Hepatocyte (in vitro differentiated cells): ENCODE measurements around the gene GPR61. TPM values are rescaled to one million over a fixed set of nuclear protein-coding genes. Genes with fewer than 3 reads are reported as not detected.

ENCODE experiments used
- DNase-seq: peaks from one replicate; pipeline ENCODE4 v3.0.0-alpha.2; 2016; ENCODE audit warnings: low spot score
- H2AFZ ChIP-seq: fragments of 200-600 bp; sonication (generic); 2 replicates; pipeline ENCODE4 v1.6.0; 2016; ENCODE audit warnings: antibody characterized with exemption, mild to moderate bottlenecking
- H3K27ac ChIP-seq: fragments of 200-600 bp; sonication (generic); 2 replicates; pipeline ENCODE4 v1.5.1; 2016; ENCODE audit warnings: mild to moderate bottlenecking
- H3K27me3 ChIP-seq: fragments of 200-600 bp; sonication (generic); 2 replicates; pipeline ENCODE4 v1.6.1; 2016
- H3K36me3 ChIP-seq: fragments of 200-600 bp; sonication (generic); replicated peaks from 2 replicates; pipeline ENCODE4 v1.5.1; 2016; ENCODE audit warnings: low read depth; ENCODE audit not compliant: insufficient read depth
- H3K4me1 ChIP-seq: fragments of 200-600 bp; sonication (generic); 2 replicates; pipeline ENCODE4 v1.5.1; 2016; ENCODE audit warnings: mild to moderate bottlenecking, moderate library complexity; ENCODE audit not compliant: insufficient read depth
- H3K4me2 ChIP-seq: fragments of 200-600 bp; sonication (generic); 2 replicates; pipeline ENCODE4 v1.6.0; 2016
- H3K4me3 ChIP-seq: fragments of 200-600 bp; sonication (generic); 2 replicates; pipeline ENCODE4 v1.5.1; 2016; ENCODE audit warnings: mild to moderate bottlenecking
- H3K79me2 ChIP-seq: fragments of 200-600 bp; sonication (generic); 2 replicates; pipeline ENCODE4 v1.6.0; 2017; ENCODE audit warnings: mild to moderate bottlenecking
- H3K9me2 ChIP-seq: fragments of 200-600 bp; sonication (generic); replicated peaks from 2 replicates; pipeline ENCODE4 v1.6.0; 2017; ENCODE audit warnings: mild to moderate bottlenecking; ENCODE audit not compliant: insufficient read depth
- H3K9me3 ChIP-seq: fragments of 200-600 bp; sonication (generic); 2 replicates; pipeline ENCODE4 v1.5.1; 2016; ENCODE audit warnings: low read depth, mild to moderate bottlenecking
- H4K20me1 ChIP-seq: fragments of 200-600 bp; sonication (generic); 2 replicates; pipeline ENCODE4 v1.6.0; 2016; ENCODE audit warnings: mild to moderate bottlenecking; ENCODE audit not compliant: insufficient read depth, poor library complexity, severe bottlenecking
- CTCF ChIP-seq: fragments of 200-600 bp; sonication (generic); IDR thresholded peaks from 2 replicates; pipeline ENCODE4 v1.5.1; 2016; ENCODE audit warnings: antibody characterized with exemption, mild to moderate bottlenecking; ENCODE audit not compliant: poor library complexity
- EZH2 ChIP-seq: fragments of 200-600 bp; sonication (generic); IDR thresholded peaks from 2 replicates; pipeline ENCODE4 v1.6.1; 2016; ENCODE audit warnings: antibody characterized with exemption, mild to moderate bottlenecking, borderline replicate concordance
- EZH2phosphoT487 ChIP-seq: fragments of 200-600 bp; sonication (generic); IDR thresholded peaks from one replicate; pipeline ENCODE4 v1.6.1; 2018; ENCODE audit warnings: antibody characterized with exemption, mild to moderate bottlenecking, low read depth, moderate library complexity; ENCODE audit not compliant: unreplicated experiment, severe bottlenecking
- WGBS: methylation state at CpG from one replicate; pipeline ENCODE4 v1.1.6; 2016; ENCODE audit warnings: low lambda C conversion rate; ENCODE audit errors: missing lambda C conversion rate; 5-methylcytosine and 5-hydroxymethylcytosine counted together
- polyA plus RNA-seq: library from polyadenylated mRNA; unstranded; fragments of >200 nt; fragmentation: Nextera tagmentation; extraction: Ambion mirVana; gene quantifications from 2 replicates; pipeline ENCODE4 v1.2.1, GENCODE V29; 2016
- total RNA-seq: library from RNA; depleted of rRNA; stranded (reverse); fragments of >200 nt; gene quantifications from 2 replicates; pipeline ENCODE4 v1.2.3, GENCODE V29; 2014

GPR61 gene
- total and polyA plus RNA-seq, 2 experiments from 2014 or later, result 0.50 to 1.1 TPM

- TF ChIP-seq EZH2 (no peak), EZH2phosphoT487 (no peak), CTCF (no peak)
- H3K36me3 ChIP-seq, result no peaks in the 10 kb centered on the region
- H3K79me2 ChIP-seq, result no peaks in the 10 kb centered on the region
- H4K20me1 ChIP-seq, result no peaks in the 10 kb centered on the region
- peaks cover 8% of the 10 kb centered on the region for H3K27me3 ChIP-seq
- peak; percentile 58 for DNase-seq
- peak overlapping the region; percentile 48 for H3K27ac ChIP-seq
- WGBS, result 65% methylated on average over 5 of the region's 5 CpGs
- no peak overlapping the region for H3K4me3 ChIP-seq
- H3K4me1 ChIP-seq, result peaks cover 7% of the 10 kb centered on the region
- H2AFZ ChIP-seq, result no peak overlapping the region
- no peaks in the 10 kb centered on the region for H3K9me3 ChIP-seq
- H3K9me2 ChIP-seq, result no peaks in the 10 kb centered on the region
- H3K4me2 ChIP-seq, result no peak overlapping the region
Observed at GRCh38 chr1:109516872-109517271, 22.8 kb upstream of the GPR61 start.

GRCh38 chr1:109517337-109517736 lies 22.3 kb upstream of the GPR61 start:
- no peak overlapping the region for H2AFZ ChIP-seq
- H3K9me2 ChIP-seq, result no peaks in the 10 kb centered on the region
- H3K36me3 ChIP-seq, result no peaks in the 10 kb centered on the region
- H4K20me1 ChIP-seq, result no peaks in the 10 kb centered on the region
- no peak overlapping the region for H3K27ac ChIP-seq
- WGBS, result 84% methylated on average over 5 of the region's 5 CpGs
- H3K4me1 ChIP-seq, result peaks cover 7% of the 10 kb centered on the region
- TF ChIP-seq EZH2, result no peak
- no peak for TF ChIP-seq CTCF
- TF ChIP-seq EZH2phosphoT487, result no peak
- no peak overlapping the region for H3K4me2 ChIP-seq
- H3K79me2 ChIP-seq, result no peaks in the 10 kb centered on the region
- no peak overlapping the region for H3K4me3 ChIP-seq
- peaks cover 4% of the 10 kb centered on the region for H3K27me3 ChIP-seq
- H3K9me3 ChIP-seq, result no peaks in the 10 kb centered on the region
- no peak for DNase-seq

DNA sequence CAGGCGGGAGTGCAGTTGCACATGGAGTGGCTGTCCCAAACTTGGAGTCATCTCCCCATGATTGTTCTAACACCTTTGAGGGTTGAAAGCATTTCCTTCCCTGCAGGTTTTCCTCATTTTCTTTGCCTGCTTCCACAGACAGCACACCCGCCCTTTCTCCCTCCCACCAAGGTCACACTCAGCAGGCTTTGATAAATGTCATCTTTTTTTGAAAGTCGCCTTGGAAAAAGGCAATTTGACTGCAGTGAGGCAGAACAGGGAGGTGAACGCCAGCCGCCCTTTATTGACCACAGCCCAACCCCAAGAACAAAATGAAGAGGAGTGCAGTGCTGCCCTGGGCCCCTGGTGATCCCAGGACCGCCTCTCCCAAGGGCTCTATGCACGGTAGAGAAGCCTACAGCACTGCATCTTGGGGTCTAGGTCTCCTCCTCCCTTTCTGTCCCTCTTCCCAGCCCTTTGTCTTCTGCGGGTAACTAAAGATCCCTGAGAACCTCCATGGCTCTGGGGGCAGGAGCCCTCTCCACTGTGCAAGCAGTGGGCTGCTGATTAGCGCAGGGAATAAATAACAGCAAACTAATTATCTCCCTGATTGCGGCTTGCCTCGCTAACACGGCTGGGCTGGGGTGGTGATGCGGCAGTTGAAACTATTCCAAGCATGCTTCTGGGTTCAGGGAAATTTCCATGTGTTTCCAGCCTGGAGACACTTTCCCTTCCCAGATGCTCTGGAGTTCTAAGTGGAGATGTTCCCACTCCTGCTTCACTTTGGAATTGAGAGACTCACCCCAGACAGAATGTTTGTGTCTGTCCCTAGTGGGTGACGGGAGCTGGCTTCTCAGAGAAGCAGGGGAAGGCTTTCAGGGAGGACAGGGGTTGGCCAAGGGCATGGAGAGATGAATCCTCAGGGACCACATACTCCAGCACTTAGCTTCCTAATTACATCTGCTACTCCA lies 18.4 kb upstream of the GPR61 start:
- no peaks in the 10 kb centered on the region for H3K36me3 ChIP-seq
- no peak overlapping the region for H2AFZ ChIP-seq
- H4K20me1 ChIP-seq, result no peaks in the 10 kb centered on the region
- H3K79me2 ChIP-seq, result no peaks in the 10 kb centered on the region
- WGBS, result 74% methylated on average over 14 of the region's 14 CpGs
- H3K4me1 ChIP-seq, result peaks cover 7% of the 10 kb centered on the region
- H3K27ac ChIP-seq, result no peak overlapping the region
- TF ChIP-seq EZH2, result no peak
- TF ChIP-seq EZH2phosphoT487, result no peak
- TF ChIP-seq CTCF, result no peak
- no peaks in the 10 kb centered on the region for H3K27me3 ChIP-seq
- DNase-seq, result no peak
- no peak overlapping the region for H3K4me3 ChIP-seq
- no peaks in the 10 kb centered on the region for H3K9me3 ChIP-seq
- no peaks in the 10 kb centered on the region for H3K9me2 ChIP-seq
- H3K4me2 ChIP-seq, result no peak overlapping the region
